ENCODE data around the gene BBS9.

- TF ChIP-seq CTCF (IDR thresholded peaks at IDR 0.05): no peak
- TF ChIP-seq POLR2A (IDR thresholded peaks at IDR 0.05): no peak
Measured at GRCh38 chr7:33128990-33129805, at the start of gene BBS9.

Data from testis (tissue), 2 donors.